HEK293T (cell line): ENCODE data around the gene NLRP1.

ENCODE experiments used
- BHLHE40 ChIP-seq: fragments of 450-650 bp; IDR thresholded peaks from 2 replicates; pipeline ENCODE4 v1.6.1; 2016; ENCODE audit warnings: mild to moderate bottlenecking, moderate library complexity, borderline replicate concordance
- L3MBTL2 ChIP-seq: fragments of 450-650 bp; conservative IDR thresholded peaks from 2 replicates; pipeline ENCODE4 v1.6.1; 2016; ENCODE audit warnings: mild to moderate bottlenecking
- SP1 ChIP-seq: fragments of 450-650 bp; IDR thresholded peaks from 2 replicates; pipeline ENCODE4 v1.6.1; 2017
- SUZ12 ChIP-seq: fragments of 450-650 bp; IDR thresholded peaks from 2 replicates; pipeline ENCODE4 v1.6.1; 2016; ENCODE audit warnings: mild to moderate bottlenecking
- TARDBP ChIP-seq: fragments of 450-650 bp; IDR thresholded peaks from 2 replicates; pipeline ENCODE4 v1.6.1; 2016
- TF ChIP-seq, protein P1 (sequence below): fragments of 450-650 bp; IDR thresholded peaks from 2 replicates; pipeline ENCODE4 v1.6.1; 2016

GRCh38 chr17:5499476-5500231 lies 84.7 kb downstream of the NLRP1 start:
- no peak for TF ChIP-seq BHLHE40
- TF ChIP-seq L3MBTL2, result no peak
- TF ChIP-seq, protein P1, sequence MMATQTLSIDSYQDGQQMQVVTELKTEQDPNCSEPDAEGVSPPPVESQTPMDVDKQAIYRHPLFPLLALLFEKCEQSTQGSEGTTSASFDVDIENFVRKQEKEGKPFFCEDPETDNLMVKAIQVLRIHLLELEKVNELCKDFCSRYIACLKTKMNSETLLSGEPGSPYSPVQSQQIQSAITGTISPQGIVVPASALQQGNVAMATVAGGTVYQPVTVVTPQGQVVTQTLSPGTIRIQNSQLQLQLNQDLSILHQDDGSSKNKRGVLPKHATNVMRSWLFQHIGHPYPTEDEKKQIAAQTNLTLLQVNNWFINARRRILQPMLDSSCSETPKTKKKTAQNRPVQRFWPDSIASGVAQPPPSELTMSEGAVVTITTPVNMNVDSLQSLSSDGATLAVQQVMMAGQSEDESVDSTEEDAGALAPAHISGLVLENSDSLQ, result no peak
- TF ChIP-seq SP1, result no peak
- TF ChIP-seq SUZ12, result no peak
- TF ChIP-seq TARDBP, result no peak
